Neural cell (in vitro differentiated cells): ENCODE measurements around the gene GDPD4. TPM values are rescaled to one million over a fixed set of nuclear protein-coding genes. Genes with fewer than 3 reads are reported as not detected.

Source experiments
- H2AFZ ChIP-seq: fragments of 200-600, 300-800 bp; sonication (generic), shearing (Covaris generic); 2 replicates; pipeline ENCODE4 v1.6.0; 2014; ENCODE audit warnings: low read depth, mild to moderate bottlenecking, antibody characterized with exemption, low read length, moderate library complexity
- H3F3A ChIP-seq: fragments of 200-600 bp; shearing (Covaris generic); 2 replicates; pipeline ENCODE4 v1.6.1; 2016; ENCODE audit warnings: mild to moderate bottlenecking, moderate library complexity, mixed read lengths, antibody characterized with exemption, low read length; ENCODE audit not compliant: insufficient read depth, poor library complexity, severe bottlenecking
- H3K27ac ChIP-seq: fragments of 200-600, 300-800 bp; sonication (generic), shearing (Covaris generic); 2 replicates; pipeline ENCODE4 v1.5.1; 2014; ENCODE audit warnings: mild to moderate bottlenecking, low read length, moderate library complexity
- H3K27me3 ChIP-seq: fragments of 300-800, 200-600 bp; sonication (generic), shearing (Covaris generic); 2 replicates; pipeline ENCODE4 v1.6.0; 2014; ENCODE audit warnings: mild to moderate bottlenecking, low read depth, low read length, moderate library complexity; ENCODE audit not compliant: insufficient read depth
- H3K36me3 ChIP-seq: fragments of 300-800, 200-600 bp; sonication (generic), shearing (Covaris generic); 2 replicates; pipeline ENCODE4 v1.5.1; 2014; ENCODE audit warnings: mild to moderate bottlenecking, antibody characterized with exemption, low read length, moderate library complexity; ENCODE audit not compliant: insufficient read depth
- H3K4me2 ChIP-seq: fragments of 300-800, 200-600 bp; sonication (generic), shearing (Covaris generic); 2 replicates; pipeline ENCODE4 v1.6.0; 2014; ENCODE audit warnings: mild to moderate bottlenecking, low read length
- H3K4me3 ChIP-seq: fragments of 300-800, 200-600 bp; sonication (generic), shearing (Covaris generic); 2 replicates; pipeline ENCODE4 v1.5.1; 2014; ENCODE audit warnings: mild to moderate bottlenecking, low read length, moderate library complexity
- H3K79me2 ChIP-seq: fragments of 200-600 bp; shearing (Covaris generic); replicated peaks from 2 replicates; pipeline ENCODE4 v1.6.0; 2014; ENCODE audit warnings: mild to moderate bottlenecking, low read length, moderate library complexity; ENCODE audit not compliant: insufficient read depth
- H3K9ac ChIP-seq: fragments of 300-800, 200-600 bp; sonication (generic), shearing (Covaris generic); 2 replicates; pipeline ENCODE4 v1.6.1; 2016; ENCODE audit warnings: mild to moderate bottlenecking, low read length, mixed read lengths
- H3K9me2 ChIP-seq: fragments of 200-600 bp; shearing (Covaris generic); 2 replicates; pipeline ENCODE4 v1.6.1; 2016; ENCODE audit warnings: mild to moderate bottlenecking, low read length, mixed read lengths; ENCODE audit not compliant: insufficient read depth
- H3K9me3 ChIP-seq: fragments of 200-600, 300-800 bp; sonication (generic), shearing (Covaris generic); 2 replicates; pipeline ENCODE4 v1.6.1; 2016; ENCODE audit warnings: mild to moderate bottlenecking, mixed run types, low read length, moderate library complexity, mixed read lengths
- H4K20me1 ChIP-seq: fragments of 200-600 bp; shearing (Covaris generic); 2 replicates; pipeline ENCODE4 v1.6.1; 2016; ENCODE audit warnings: mild to moderate bottlenecking, mixed run types; ENCODE audit not compliant: insufficient read depth
- EP300 ChIP-seq: fragments of 450-650 bp; conservative IDR thresholded peaks from 2 replicates; pipeline ENCODE4 v1.6.1; 2014; ENCODE audit warnings: antibody characterized with exemption, mild to moderate bottlenecking, moderate library complexity; ENCODE audit not compliant: poor library complexity, severe bottlenecking
- EZH2 ChIP-seq: fragments of 200-600, 300-800 bp; shearing (Covaris generic), sonication (generic); IDR thresholded peaks from 2 replicates; pipeline ENCODE4 v1.6.1; 2014; ENCODE audit warnings: antibody characterized with exemption, low read length, borderline replicate concordance, mild to moderate bottlenecking; ENCODE audit not compliant: insufficient read depth, poor library complexity, severe bottlenecking
- MXI1 ChIP-seq: fragments of 450-650 bp; conservative IDR thresholded peaks from 2 replicates; pipeline ENCODE4 v1.6.1; 2014; ENCODE audit warnings: antibody characterized with exemption, mild to moderate bottlenecking; ENCODE audit not compliant: poor library complexity, severe bottlenecking
- POLR2AphosphoS5 ChIP-seq: IDR thresholded peaks from 2 replicates; pipeline ENCODE4 v1.6.1; 2012
- RAD21 ChIP-seq: fragments of 450-650 bp; conservative IDR thresholded peaks from 2 replicates; pipeline ENCODE4 v1.6.1; 2014; ENCODE audit warnings: antibody characterized with exemption, mild to moderate bottlenecking, moderate library complexity
- SMC3 ChIP-seq: fragments of 450-650 bp; conservative IDR thresholded peaks from 2 replicates; pipeline ENCODE4 v1.6.1; 2014; ENCODE audit warnings: antibody characterized with exemption, mild to moderate bottlenecking, moderate library complexity; ENCODE audit not compliant: poor library complexity
- TAF1 ChIP-seq: IDR thresholded peaks from 2 replicates; pipeline ENCODE4 v1.6.1; 2012; ENCODE audit warnings: low read depth
- polyA plus RNA-seq: library from polyadenylated mRNA; depleted of rRNA; stranded (reverse); fragments of >200 nt; gene quantifications from 2 replicates; pipeline ENCODE4 v1.2.3, GENCODE V29; 2014
- TF ChIP-seq, protein P1 (sequence below): IDR thresholded peaks from 2 replicates; pipeline ENCODE4 v1.6.1; 2012; ENCODE audit warnings: borderline replicate concordance
- TF ChIP-seq, protein P2 (sequence below): fragments of 450-650 bp; IDR thresholded peaks from 2 replicates; pipeline ENCODE4 v1.5.1; 2014; ENCODE audit warnings: antibody characterized with exemption, mild to moderate bottlenecking, moderate library complexity; ENCODE audit not compliant: poor library complexity, severe bottlenecking

GDPD4 gene
- polyA plus RNA-seq, 1 donor from 2014 or later, result not detected

DNA sequence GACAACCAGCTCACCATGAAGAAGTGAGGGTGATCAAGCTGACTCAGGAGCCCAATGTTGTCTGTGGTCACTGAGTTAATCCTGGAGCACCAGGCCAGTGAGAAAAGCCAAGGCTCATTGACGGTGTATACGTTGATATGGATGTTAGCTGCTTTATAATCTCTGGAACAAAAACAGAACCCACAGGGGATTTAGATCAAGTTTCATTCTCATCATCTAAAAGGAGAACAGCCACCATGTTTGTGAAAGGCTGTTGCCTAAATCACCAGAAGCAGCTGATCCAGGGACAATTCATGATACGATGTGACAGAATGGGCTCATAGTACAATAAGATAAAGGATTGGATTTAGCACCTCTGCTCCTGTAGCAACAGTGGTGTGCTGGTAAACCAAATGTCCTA is 68.5 kb downstream of the GDPD4 start:
- Histone ChIP-seq H3K79me2 (no peaks in the 10 kb centered on the region), H3K9me2 (no peaks in the 10 kb centered on the region), H2AFZ (no peak overlapping the region), H3K9me3 (no peaks in the 10 kb centered on the region), H3K4me2 (no peak overlapping the region), H3F3A (no peaks in the 10 kb centered on the region), H3K4me3 (no peak overlapping the region), H3K27me3 (no peaks in the 10 kb centered on the region), H4K20me1 (no peaks in the 10 kb centered on the region), H3K36me3 (no peaks in the 10 kb centered on the region), H3K9ac (no peak overlapping the region), H3K27ac (no peak overlapping the region)
- TF ChIP-seq, protein P1, sequence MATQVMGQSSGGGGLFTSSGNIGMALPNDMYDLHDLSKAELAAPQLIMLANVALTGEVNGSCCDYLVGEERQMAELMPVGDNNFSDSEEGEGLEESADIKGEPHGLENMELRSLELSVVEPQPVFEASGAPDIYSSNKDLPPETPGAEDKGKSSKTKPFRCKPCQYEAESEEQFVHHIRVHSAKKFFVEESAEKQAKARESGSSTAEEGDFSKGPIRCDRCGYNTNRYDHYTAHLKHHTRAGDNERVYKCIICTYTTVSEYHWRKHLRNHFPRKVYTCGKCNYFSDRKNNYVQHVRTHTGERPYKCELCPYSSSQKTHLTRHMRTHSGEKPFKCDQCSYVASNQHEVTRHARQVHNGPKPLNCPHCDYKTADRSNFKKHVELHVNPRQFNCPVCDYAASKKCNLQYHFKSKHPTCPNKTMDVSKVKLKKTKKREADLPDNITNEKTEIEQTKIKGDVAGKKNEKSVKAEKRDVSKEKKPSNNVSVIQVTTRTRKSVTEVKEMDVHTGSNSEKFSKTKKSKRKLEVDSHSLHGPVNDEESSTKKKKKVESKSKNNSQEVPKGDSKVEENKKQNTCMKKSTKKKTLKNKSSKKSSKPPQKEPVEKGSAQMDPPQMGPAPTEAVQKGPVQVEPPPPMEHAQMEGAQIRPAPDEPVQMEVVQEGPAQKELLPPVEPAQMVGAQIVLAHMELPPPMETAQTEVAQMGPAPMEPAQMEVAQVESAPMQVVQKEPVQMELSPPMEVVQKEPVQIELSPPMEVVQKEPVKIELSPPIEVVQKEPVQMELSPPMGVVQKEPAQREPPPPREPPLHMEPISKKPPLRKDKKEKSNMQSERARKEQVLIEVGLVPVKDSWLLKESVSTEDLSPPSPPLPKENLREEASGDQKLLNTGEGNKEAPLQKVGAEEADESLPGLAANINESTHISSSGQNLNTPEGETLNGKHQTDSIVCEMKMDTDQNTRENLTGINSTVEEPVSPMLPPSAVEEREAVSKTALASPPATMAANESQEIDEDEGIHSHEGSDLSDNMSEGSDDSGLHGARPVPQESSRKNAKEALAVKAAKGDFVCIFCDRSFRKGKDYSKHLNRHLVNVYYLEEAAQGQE, result no peak
- no peak for TF ChIP-seq EP300
- TF ChIP-seq POLR2AphosphoS5, result no peak
- TF ChIP-seq, protein P2, sequence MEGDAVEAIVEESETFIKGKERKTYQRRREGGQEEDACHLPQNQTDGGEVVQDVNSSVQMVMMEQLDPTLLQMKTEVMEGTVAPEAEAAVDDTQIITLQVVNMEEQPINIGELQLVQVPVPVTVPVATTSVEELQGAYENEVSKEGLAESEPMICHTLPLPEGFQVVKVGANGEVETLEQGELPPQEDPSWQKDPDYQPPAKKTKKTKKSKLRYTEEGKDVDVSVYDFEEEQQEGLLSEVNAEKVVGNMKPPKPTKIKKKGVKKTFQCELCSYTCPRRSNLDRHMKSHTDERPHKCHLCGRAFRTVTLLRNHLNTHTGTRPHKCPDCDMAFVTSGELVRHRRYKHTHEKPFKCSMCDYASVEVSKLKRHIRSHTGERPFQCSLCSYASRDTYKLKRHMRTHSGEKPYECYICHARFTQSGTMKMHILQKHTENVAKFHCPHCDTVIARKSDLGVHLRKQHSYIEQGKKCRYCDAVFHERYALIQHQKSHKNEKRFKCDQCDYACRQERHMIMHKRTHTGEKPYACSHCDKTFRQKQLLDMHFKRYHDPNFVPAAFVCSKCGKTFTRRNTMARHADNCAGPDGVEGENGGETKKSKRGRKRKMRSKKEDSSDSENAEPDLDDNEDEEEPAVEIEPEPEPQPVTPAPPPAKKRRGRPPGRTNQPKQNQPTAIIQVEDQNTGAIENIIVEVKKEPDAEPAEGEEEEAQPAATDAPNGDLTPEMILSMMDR, result no peak

DNA sequence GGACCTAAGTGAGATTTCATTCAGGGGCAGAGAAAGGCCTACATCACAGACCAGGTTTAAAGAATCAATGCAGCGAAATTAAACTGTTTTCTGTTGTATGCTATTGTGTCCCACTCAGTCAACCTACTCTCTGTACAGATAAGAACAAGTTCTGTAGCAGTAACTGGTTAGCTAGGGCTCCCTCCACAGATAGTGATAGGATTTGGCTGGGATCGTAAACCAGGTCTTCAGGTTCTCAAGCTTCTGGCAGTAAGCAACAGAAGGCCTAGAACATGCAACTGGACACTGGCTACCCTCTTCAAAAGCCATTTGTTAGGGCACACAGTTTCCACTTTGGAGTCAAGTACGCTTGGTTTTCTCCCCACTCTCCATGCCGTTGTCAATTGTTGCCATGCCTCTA is 69.2 kb downstream of the GDPD4 start:
- TF ChIP-seq TAF1, result no peak
- no peak for TF ChIP-seq SMC3
- TF ChIP-seq RAD21, result no peak
- TF ChIP-seq, protein P2, result no peak
- TF ChIP-seq EZH2, result no peak
- TF ChIP-seq, protein P1, result no peak
- TF ChIP-seq EP300, result no peak
- no peak for TF ChIP-seq POLR2AphosphoS5
- no peak for TF ChIP-seq MXI1
- H3K9me2 ChIP-seq, result no peaks in the 10 kb centered on the region
- H3K9me3 ChIP-seq, result no peaks in the 10 kb centered on the region
- no peaks in the 10 kb centered on the region for H4K20me1 ChIP-seq
- no peak overlapping the region for H2AFZ ChIP-seq
- H3K4me3 ChIP-seq, result no peak overlapping the region
- H3F3A ChIP-seq, result no peaks in the 10 kb centered on the region
- no peak overlapping the region for H3K27ac ChIP-seq
- H3K36me3 ChIP-seq, result no peaks in the 10 kb centered on the region
- no peak overlapping the region for H3K9ac ChIP-seq
- H3K4me2 ChIP-seq, result no peak overlapping the region
- H3K79me2 ChIP-seq, result no peaks in the 10 kb centered on the region
- H3K27me3 ChIP-seq, result no peaks in the 10 kb centered on the region
